HG03175 (cell line): ENCODE data around the gene DGLUCY.
A peak's percentile ranks its signal among the peaks of the same experiment; 100 is the strongest.
"Not testable (repeated sequence)": the region's sequence is repeated elsewhere in the genome, so short reads cannot be mapped to it uniquely, and the experiment has no call there.

Experiments
- ATAC-seq: cut with Tn5 transposase; IDR thresholded peaks from one replicate; pipeline ENCODE4 v1.9.1; 2021; ENCODE audit warnings: mild to moderate bottlenecking, moderate library complexity; ENCODE audit not compliant: unreplicated experiment

Gene DGLUCY

DNA sequence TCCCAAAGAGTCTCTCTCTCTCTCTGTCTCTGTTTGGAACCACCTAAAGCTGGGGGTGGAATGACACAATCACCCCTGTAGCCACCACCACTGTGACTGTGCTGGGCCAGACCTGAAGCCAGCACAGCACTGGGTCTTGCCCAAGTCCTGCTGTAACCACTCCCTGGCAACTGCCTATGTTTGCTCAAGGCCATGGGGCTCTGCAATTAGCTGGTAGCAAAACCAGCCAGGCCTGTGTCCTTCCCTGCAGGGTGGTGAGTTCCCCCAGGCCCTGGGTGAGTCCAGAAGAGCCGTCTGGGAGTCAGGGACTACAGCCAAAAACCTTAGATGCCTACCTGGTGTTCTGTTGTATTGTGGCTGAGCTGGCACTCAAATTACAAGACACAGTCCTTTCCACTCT lies 50.8 kb downstream of the DGLUCY start:
- no peak for ATAC-seq

DNA sequence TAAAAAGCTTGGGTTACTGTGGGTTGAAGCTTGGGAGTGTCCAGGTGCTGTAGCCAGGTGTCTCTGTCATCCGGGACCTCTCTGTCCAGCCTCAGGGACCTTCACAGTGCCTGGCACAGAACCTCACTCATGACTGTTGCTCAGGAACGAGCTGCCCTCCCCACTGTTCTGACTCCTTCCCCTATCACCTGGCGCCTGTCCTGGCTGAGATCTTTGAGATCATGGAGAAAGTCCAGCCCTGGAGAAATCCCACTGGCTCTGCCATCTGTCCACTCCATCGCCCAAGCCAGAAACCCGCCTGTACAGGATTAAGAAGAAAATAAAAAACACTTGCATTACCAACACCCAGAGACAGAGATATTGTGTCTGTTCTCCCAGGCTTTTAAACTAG lies 53.5 kb downstream of the DGLUCY start:
- no peak for ATAC-seq

DNA sequence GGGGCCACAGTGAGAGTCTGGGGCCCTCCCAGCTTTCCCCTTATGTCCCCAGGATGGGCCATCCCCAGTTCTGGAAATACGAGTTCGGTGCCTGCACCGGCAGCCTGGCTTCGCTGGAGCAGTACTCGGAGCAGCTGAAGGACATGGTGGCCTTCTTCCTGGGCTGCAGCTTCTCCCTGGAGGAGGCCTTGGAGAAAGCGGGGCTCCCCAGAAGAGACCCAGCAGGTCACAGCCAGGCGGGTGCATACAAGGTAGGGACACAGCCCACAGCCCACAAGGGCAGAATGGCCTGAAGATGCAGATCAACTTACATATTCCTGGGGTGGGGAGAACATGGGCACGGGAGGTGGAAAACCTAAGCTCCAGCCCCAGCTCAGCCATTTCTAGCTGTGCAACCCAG lies 56.1 kb downstream of the DGLUCY start:
- no peak for ATAC-seq

DNA sequence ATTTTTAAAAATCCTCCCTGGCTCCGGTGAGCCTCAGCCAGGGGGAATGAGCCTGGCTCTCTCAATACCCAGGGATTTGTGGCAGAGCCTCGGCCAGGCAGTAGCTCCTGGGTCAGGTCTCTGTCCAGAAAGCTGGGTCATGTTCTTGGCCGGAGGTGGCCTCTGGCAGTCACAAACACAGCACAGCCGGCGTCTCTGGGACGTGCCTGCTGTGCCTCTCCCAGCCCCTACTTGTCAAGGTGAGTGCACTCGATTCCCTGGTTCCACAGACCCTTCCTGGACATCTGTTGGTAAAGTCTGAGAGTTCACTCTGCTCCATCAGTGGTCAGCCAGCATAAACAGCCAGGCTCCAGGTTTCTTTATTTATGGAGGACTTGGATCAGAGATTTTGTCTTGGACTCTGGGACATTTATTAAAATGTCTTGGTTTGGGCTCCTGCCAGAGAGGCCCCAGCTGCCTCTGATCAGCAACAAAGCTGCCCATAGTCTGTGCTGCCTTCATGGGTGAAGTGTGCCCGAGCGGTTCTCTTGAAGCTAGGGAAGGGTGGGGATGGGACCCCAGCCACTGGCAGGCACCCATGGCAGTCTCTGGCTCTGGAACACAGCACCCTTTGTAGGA lies 56.7 kb downstream of the DGLUCY start:
- ATAC-seq = no peak

DNA sequence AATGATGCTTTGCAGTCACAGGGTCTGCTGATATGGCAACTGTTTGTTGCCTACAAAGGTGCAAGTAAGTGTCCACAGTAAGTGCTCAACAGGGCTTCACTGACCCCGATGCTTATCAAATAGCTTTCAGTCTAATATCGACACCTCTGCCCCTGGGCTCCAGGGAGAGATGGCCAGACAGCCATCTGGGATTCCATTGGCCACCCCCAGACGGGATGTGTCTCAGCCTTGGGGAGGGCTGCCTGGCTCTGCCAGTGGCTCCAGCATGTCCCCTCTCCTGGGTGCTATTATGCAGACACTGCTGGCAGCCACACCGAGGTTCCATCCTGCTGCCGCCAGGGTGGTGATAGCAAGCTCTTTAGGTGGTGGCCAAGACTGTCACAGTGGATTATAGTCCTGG lies 57.4 kb downstream of the DGLUCY start:
- no peak for ATAC-seq

DNA sequence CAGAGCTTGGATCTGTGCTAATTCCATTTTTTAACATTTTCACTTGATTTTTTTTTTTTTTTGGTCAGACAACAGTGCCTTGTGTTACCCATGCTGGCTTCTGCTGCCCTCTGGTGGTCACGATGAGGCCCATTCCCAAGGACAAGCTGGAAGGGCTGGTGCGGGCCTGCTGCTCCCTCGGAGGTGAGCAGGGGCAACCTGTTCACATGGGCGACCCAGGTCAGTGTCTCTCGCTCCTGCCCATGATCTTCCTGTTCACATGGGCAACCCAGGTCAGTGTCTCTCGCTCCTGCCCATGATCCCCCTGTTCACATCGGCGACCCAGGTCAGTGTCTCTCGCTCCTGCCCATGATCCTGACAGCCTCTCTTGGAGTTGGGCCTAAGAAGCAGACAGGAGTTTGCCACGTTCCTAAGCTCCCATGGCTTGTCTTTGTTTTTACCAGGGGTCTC lies 59.4 kb downstream of the DGLUCY start:
- no peak for ATAC-seq

DNA sequence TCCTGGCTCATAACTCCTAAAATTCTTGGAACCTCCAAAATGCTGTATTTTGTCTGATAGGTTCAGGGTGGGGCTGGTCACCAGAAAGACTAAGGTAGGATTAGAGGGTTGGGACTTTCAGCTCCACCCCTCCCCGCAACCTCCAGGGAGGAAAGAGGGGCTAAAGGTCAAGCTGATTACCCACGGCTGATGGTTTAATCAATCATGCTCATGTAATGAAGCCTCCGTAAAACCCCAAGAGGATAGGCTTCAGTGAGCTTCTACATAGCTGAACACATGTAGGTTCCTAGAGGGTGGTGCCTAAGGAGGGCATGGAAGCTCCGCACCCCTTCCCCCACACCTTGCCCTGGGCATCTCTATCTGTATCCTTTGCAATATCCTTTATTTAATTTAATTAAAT lies 60.0 kb downstream of the DGLUCY start:
- ATAC-seq = no peak

DNA sequence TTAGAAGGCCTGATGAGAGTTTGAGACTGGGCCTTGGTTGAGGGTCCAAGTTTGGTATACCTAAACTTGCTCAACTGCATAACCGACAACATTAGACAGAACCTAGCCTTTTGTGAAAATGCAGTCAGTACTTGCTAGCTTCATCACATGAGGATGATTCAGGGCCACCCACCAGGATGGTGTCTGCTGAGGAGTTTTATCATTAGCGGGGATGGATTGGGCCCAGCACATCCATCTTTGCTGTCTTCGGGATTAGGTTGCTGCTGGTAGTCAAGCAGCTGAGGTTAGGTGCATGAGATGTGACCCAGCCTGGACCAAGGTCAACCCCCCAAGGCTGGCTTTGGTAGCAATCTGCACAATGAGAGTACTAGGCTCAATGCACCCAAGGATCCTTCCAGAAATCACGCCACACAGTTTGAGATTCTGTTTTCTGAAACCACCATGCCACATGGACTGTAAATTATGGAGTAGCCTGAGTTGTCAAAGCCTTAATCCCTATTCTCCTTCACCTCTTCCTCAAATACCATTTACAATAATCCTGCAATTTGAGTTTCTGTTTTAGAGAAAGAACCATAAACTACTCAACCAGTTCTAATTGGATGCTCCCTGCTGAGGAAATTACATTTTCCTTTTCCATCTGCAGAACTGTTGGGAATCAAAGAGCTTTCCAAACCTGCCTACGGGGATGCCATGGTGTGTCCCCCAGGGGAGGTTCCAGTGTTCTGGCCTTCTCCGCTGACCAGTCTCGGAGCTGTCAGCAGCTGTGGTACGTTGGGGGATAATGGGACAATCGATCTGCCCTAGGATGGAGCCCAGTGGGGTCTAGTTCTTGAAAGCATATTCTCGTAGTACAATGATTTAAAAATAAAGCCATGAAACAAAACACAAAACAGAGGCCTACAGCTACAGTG lies 61.7 kb downstream of the DGLUCY start:
- no peak for ATAC-seq

DNA sequence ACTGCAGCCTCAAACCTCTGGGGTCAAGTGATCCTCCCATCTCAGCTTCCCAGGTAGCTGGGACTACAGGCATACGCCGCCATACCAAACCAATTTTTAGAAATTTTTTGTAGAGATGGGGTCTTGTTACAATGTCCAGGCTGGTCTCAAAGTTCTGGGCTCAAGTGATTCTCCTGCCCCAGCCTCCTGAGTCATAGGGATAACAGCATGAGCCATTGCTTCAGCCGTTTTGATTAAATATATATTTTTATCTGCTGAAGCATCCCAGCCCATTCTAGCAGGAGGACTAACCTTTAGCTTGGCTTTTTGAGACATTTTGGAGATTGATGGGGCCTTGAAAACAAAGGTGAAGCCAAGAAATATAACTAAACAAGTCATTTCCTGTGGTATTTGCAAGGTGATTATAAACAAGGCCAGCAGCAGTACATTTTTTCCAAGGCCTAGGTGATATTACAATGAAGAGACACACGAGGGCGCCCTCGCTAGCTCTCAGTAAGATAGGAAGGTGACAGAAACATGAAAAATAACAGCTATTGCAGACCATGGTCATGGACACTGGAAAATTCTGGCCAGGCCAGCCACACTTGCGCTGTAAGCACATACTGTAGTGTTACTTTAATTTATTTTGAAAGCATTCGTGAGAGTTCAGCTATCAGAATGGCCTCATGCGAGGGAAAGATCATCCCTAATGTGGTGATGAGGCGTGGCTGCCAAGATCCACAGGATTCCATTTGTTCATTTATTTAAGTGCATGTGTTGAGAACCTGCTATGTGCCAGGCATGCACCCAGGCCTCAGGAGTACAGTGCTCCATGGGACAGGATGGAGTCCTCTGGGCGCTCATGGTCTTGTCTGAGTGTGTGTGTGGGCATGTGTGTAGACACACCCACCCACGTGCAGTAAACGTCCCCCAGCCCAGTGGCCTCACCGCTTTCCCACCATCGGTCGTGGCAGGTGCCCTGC lies 63.5 kb downstream of the DGLUCY start:
- ATAC-seq = peak; percentile 56

DNA sequence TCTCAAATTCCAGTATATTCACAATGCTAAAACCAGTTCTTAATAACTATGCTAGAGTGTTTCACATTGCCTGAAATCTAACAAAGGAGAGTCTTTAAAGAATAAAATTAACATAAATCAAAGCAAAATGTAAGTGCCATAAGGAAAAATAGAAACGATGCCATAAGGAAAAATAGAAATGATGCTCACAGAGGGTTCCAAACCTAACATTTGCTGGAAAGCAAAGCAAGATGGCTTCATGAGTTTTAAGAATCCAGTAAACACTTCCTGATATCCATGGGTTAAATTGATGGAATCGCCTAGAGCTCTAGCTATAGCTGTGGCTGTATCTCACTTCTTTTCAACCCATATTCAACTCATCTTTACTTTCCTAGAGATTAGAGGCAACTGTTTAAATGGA lies 66.7 kb downstream of the DGLUCY start:
- ATAC-seq = no peak

DNA sequence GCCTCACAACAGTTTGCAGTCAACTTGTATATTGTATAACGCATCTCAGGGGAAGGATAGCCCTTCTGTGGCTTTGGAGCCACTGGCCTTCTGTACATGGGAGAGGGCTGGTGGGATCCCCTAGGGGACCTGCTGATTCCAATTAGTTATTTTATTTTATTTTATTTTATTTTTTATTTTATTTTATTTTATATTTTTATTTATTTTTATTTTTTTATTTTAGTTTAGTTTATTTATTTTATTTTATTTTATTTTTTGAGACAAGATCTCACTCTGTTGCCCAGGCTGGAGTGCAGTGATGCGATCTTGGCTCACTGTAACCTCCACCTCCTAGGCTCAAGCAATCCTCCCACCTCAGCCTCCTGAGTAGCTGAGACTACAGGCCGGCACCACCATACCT lies 68.9 kb downstream of the DGLUCY start:
- ATAC-seq = not testable (repeated sequence)

DNA sequence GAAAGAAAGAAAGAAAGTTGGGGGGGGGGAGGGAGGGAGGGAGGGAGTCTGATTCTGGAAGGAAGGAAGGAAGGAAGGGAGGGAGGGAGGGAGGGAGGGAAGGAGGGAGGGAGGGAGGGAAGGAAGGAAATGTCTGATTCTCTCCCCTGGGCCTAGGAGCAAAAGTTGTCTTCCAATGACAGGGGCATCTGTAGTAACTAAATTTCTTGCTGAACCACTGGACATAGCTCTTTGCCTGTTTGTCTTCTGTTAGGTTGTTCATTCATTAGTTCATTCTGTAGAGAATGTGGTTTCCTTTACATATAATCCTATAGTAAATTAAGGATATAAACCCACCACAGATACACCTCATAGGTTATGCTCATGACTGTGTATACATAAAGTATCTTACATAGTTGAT lies 70.7 kb downstream of the DGLUCY start:
- ATAC-seq = no peak

DNA sequence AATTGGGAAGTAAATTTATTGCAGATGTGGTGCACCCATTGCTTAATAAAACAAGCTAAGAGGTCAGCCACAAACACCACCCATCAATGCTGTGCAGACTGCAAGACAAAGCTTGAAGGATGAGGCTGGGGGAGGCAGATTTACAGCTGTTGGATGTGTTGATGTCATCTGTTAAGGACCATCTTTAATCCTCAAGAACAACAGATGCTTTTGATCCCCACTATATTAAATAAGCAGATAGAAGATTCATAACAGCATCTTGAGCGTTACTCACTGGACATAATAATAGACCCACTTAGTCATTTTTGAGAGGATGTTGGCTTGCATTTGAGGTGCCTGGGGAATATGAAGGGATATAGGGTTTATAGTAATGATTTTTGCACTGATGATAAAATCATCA lies 71.8 kb downstream of the DGLUCY start:
- no peak for ATAC-seq

DNA sequence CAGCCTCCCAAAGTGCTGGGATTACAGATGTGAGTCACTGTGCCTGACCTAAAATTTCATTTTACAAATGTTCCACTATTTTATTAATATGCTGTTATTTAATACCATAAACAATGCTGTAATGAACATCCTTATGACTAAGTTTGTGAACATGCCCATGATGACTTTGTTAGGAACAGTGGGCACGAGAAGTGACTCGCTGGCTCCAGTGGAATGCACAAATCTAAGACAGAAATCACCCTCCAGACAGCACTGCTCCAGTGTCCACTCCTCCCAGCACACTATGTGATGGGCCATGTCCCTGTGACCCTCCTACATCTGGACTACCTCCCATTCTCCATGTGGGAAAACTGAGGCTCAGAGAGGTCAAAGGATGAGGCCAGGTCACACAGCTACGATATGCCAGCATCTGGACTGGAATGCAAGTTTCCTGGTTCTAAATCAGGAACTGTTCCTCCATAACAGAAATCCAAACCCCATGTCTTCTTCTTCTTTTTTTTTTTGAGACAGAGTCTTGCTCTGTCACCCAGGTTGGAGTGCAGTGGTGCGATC lies 72.7 kb downstream of the DGLUCY start:
- no peak for ATAC-seq

DNA sequence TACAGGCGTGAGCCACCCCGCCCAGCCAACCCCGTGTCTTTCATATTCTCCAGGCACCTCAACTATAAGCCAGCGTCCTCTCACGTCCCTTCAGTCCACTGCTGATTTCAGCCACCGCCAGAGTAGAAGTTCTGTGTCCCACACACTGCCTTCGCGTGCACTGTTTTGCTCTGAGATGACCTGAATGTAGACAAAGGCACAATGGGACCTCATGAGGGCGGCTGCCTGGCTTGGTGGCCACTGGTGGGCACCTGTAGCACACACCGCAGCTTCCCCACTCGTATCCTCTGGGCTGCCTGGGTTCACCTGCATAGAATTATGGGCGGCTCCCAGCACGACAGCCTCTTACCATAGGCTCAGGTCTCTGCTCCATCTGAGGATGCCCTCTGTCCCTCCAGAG lies 73.4 kb downstream of the DGLUCY start:
- ATAC-seq = no peak

DNA sequence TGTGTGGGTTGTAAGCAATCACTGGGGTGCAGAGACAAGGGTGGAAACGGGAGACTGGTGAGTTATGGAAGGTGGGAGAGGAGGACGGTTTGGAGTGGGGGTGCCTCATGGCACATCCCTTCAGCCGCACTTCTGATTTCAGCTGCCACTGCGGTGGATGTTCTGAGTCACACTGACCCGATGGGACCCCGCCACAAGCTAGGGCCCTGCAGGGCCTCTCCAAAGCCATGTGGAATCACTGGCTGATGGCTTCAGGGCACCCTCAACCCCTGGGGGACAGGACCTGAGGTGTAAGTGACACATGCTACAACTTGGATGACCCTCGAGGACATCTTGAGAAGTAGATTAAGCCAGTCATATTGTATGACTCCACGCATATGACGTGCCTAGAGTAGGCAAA lies 77.0 kb downstream of the DGLUCY start:
- no peak for ATAC-seq

DNA sequence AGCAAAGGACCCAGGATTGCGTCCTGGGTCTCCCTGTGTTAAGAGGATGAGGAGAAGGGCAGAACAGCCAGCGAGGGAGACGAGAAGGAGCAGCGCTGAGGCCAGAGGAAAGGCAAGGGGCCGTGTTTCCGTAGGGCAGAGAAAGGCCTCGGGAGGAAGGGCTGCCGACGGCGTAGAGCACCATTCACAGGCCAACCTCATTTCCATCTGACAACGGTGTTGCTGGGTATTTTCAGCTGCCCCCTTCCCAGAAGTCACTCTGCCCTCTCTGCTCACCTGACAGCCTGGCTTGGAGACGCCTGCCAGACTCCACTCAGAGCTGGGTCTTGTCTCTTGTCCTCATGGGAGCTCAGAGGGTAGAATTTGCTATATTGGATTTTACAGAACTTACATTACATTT lies 79.2 kb downstream of the DGLUCY start:
- ATAC-seq = no peak

DNA sequence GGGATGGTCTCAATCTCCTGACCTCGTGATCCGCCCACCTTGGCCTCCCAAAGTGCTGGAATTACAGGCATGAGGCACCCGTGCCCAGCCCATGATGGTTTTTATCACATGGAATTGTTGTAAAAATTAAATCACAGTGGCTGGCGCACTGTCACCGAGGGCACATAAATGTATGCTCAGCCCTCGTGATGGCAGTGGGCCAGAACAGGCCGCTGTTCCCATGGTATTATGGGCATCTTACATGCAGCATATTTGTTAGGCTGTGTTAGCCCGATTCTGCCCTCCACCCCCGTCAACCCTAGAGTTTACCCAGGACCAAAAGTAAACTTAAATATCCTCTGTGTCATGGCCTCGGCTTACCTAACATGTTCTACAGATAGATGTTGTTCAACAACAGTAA lies 82.0 kb downstream of the DGLUCY start:
- ATAC-seq = no peak

DNA sequence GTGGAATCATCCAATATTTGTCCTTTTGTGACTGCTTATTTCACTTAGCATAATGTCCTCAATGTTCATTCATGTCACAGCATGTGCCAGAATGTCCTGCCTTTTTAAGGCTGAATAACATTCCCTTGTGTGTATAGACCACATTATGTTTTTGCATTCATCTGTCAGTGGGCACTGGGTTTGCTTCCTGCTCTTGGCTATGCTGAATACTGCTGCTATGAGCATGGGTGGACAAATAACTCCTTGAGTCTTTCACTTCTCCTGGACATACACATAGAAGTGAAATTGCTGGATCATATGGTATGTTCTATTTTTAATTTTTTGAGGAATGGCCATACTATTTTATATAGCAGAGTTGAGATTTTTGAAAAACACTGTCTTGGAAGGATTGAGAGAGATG lies 83.8 kb downstream of the DGLUCY start:
- no peak for ATAC-seq

DNA sequence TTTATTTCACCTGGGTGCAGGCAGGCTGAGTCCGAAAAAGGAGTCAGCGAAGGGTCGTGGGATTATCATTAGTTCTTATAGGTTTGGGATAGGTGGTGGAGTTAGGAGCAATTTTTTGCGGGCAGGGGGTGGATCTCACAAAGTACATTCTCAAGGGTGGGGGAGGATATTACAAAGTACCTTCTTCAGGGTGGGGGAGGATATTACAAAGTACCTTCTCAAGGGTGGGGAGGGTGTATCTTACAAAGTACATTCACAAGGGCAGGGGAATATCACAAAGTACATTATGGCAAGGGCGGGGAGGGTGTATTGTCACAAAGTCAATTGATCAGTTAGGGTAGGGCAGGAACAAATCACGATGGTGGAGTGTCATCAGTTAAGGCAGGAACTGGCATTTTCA lies 86.9 kb downstream of the DGLUCY start:
- not testable (repeated sequence) for ATAC-seq
